Measurements from ENCODE around the gene PAH.

GRCh38 chr12:102903337-102904007, 13.6 kb downstream of the PAH start:
- no peak for TF ChIP-seq POLR2A (IDR thresholded peaks at IDR 0.05)
- TF ChIP-seq CTCF (IDR thresholded peaks at IDR 0.05) = no peak
- no peak for TF ChIP-seq POLR2AphosphoS5 (IDR thresholded peaks at IDR 0.05)
- TF ChIP-seq EP300 (IDR thresholded peaks at IDR 0.05; ENCODE audit: low read depth) = no peak

All from transverse colon (tissue), 4 donors.